Left ventricle myocardium inferior (tissue), 1 donor: ENCODE measurements around the gene SLC25A26. TPM values are rescaled to one million over a fixed set of nuclear protein-coding genes. Genes with fewer than 3 reads are reported as not detected.

Experiments used
- DNase-seq: peaks from one replicate; pipeline ENCODE4 v3.0.0-alpha.2; 2020
- H3K27ac ChIP-seq: fragments of 200-600 bp; replicated peaks from 2 replicates; pipeline ENCODE4 v1.8.0; 2021
- H3K27me3 ChIP-seq: fragments of 200-600 bp; 2 replicates; pipeline ENCODE4 v1.8.0; 2021; ENCODE audit warnings: low read depth
- H3K36me3 ChIP-seq: fragments of 200-600 bp; 2 replicates; pipeline ENCODE4 v1.8.0; 2021
- H3K4me1 ChIP-seq: fragments of 200-600 bp; 2 replicates; pipeline ENCODE4 v1.8.0; 2021
- H3K4me3 ChIP-seq: fragments of 200-600 bp; 2 replicates; pipeline ENCODE4 v1.8.0; 2021; ENCODE audit warnings: mild to moderate bottlenecking, moderate library complexity
- H3K9me3 ChIP-seq: fragments of 200-600 bp; replicated peaks from 2 replicates; pipeline ENCODE4 v1.8.0; 2021
- CTCF ChIP-seq: fragments of 200-600 bp; IDR thresholded peaks from 2 replicates; pipeline ENCODE4 v1.8.0; 2021; ENCODE audit warnings: antibody characterized with exemption, mild to moderate bottlenecking, borderline replicate concordance
- intact Hi-C: fragments of 100-400 bp; cut with micrococcal nuclease; formaldehyde crosslinking; loops from one replicate; pipeline ENCODE4 v1.11.0; 2022
- total RNA-seq: library from RNA; stranded (reverse); fragmentation: NEBNext Ultra II Directional; extraction: Animal tissue kit (Norgen Biotek cat#: 25700); gene quantifications from one replicate; pipeline ENCODE4 v1.2.1, GENCODE V29; 2021
- donor health status: DM: no; HTN: yes; CAD: no; lungs with severe emphysema.

The SLC25A26 gene
- total RNA-seq, 1 donor from 2014 or later = 40.7 TPM

- no peak for TF ChIP-seq CTCF
- peaks cover 68% of the 10 kb centered on the region for H3K36me3 ChIP-seq
- no peak for DNase-seq
- intact Hi-C loops = no loop called here
- no peaks in the 10 kb centered on the region for H3K27me3 ChIP-seq
- no peaks in the 10 kb centered on the region for H3K9me3 ChIP-seq
- no peaks in the 10 kb centered on the region for H3K4me1 ChIP-seq
- H3K27ac ChIP-seq = no peak overlapping the region
- H3K4me3 ChIP-seq = no peak overlapping the region
Observed at GRCh38 chr3:66386011-66386924, 165.5 kb downstream of the SLC25A26 start.

- H3K36me3 ChIP-seq = peaks cover 68% of the 10 kb centered on the region
- H3K4me3 ChIP-seq = no peak overlapping the region
- peaks cover 7% of the 10 kb centered on the region for H3K4me1 ChIP-seq
- H3K27ac ChIP-seq = no peak overlapping the region
- no peak for TF ChIP-seq CTCF
- no peaks in the 10 kb centered on the region for H3K9me3 ChIP-seq
- DNase-seq = no peak
- intact Hi-C loops = no loop called here
- no peaks in the 10 kb centered on the region for H3K27me3 ChIP-seq
Observed at GRCh38 chr3:66386925-66387650, 166.3 kb downstream of the SLC25A26 start.

GRCh38 chr3:66390013-66390412, 169.2 kb downstream of the SLC25A26 start:
- H3K36me3 ChIP-seq = peaks cover 61% of the 10 kb centered on the region
- no peak for TF ChIP-seq CTCF
- no peak for DNase-seq
- no peaks in the 10 kb centered on the region for H3K27me3 ChIP-seq
- peaks cover 37% of the 10 kb centered on the region for H3K4me1 ChIP-seq
- no peak overlapping the region for H3K4me3 ChIP-seq
- no peak overlapping the region for H3K27ac ChIP-seq
- H3K9me3 ChIP-seq = no peaks in the 10 kb centered on the region
- intact Hi-C loops = no loop called here

GRCh38 chr3:66392512-66392911, 171.7 kb downstream of the SLC25A26 start:
- H3K36me3 ChIP-seq = peaks cover 66% of the 10 kb centered on the region
- no peak for TF ChIP-seq CTCF

GRCh38 chr3:66392966-66393332, 172.1 kb downstream of the SLC25A26 start:
- Histone ChIP-seq H3K27me3 (no peaks in the 10 kb centered on the region), H3K9me3 (no peaks in the 10 kb centered on the region), H3K4me1 (peaks cover 47% of the 10 kb centered on the region), H3K27ac (peak overlapping the region; percentile 57), H3K36me3 (peaks cover 70% of the 10 kb centered on the region), H3K4me3 (no peak overlapping the region)
- intact Hi-C loops = no loop called here
- TF ChIP-seq CTCF = no peak
- DNase-seq = no peak

More at GRCh38 chr3:66392512-66392911, 171.7 kb downstream of the SLC25A26 start:
- Histone ChIP-seq H3K4me1 (peaks cover 43% of the 10 kb centered on the region), H3K4me3 (no peak overlapping the region), H3K27ac (peak overlapping the region; percentile 57), H3K9me3 (no peaks in the 10 kb centered on the region), H3K27me3 (no peaks in the 10 kb centered on the region)
- DNase-seq = no peak
- intact Hi-C loops = no loop called here
